Measurements from ENCODE around the gene RTN1. TPM values are rescaled to one million over a fixed set of nuclear protein-coding genes. Genes with fewer than 3 reads are reported as not detected.

The RTN1 gene
- total and polyA plus RNA-seq, 3 donors from 2014 or later, result 8.2 to 11.1 (median 10.9) TPM

- no peak overlapping the region for H3K27ac ChIP-seq
- DNase-seq, result peak; percentile 61
- WGBS, 2 donors, result 46 to 50% methylated on average over 8 of the region's 8 CpGs
- H3K4me1 ChIP-seq, result no peaks in the 10 kb centered on the region
- no peaks in the 10 kb centered on the region for H3K27me3 ChIP-seq
- H3K4me3 ChIP-seq, result no peak overlapping the region
- H3K36me3 ChIP-seq (ENCODE audit: low read depth, missing control alignments), result no peaks in the 10 kb centered on the region
- TF ChIP-seq POLR2A (IDR thresholded peaks at IDR 0.05) (no peak), CTCF (IDR thresholded peaks at IDR 0.05) (peak in 2 of 3 experiments; percentile 43 to 57)
- H3K9me3 ChIP-seq, result no peaks in the 10 kb centered on the region
- intact Hi-C loops (cut with DNase I; ENCODE audit: low total_unique reads), result no loop called here
Observed at GRCh38 chr14:59897757-59898383, 27.3 kb upstream of the RTN1 start.

GRCh38 chr14:59895721-59896120 is 25.1 kb upstream of the RTN1 start:
- no peaks in the 10 kb centered on the region for H3K36me3 ChIP-seq (ENCODE audit: low read depth, missing control alignments)
- DNase-seq, result no peak
- H3K27ac ChIP-seq, result no peak overlapping the region
- no peak for TF ChIP-seq POLR2A (IDR thresholded peaks at IDR 0.05)
- no peak for TF ChIP-seq CTCF (IDR thresholded peaks at IDR 0.05)
- no peaks in the 10 kb centered on the region for H3K4me1 ChIP-seq
- H3K4me3 ChIP-seq, result no peak overlapping the region
- H3K27me3 ChIP-seq, result no peaks in the 10 kb centered on the region
- H3K9me3 ChIP-seq, result no peaks in the 10 kb centered on the region
- 53 to 54% methylated on average over 1 of the region's 1 CpG for WGBS, 2 donors
- intact Hi-C loops (cut with DNase I; ENCODE audit: low total_unique reads), result no loop called here

GRCh38 chr14:59890676-59891075 is 20.1 kb upstream of the RTN1 start:
- no peaks in the 10 kb centered on the region for H3K9me3 ChIP-seq
- no peaks in the 10 kb centered on the region for H3K4me1 ChIP-seq
- WGBS, 2 donors, result 56 to 72% methylated on average over 2 of the region's 2 CpGs
- no peak overlapping the region for H3K27ac ChIP-seq
- peak; percentile 79 for DNase-seq
- H3K27me3 ChIP-seq, result no peaks in the 10 kb centered on the region
- H3K36me3 ChIP-seq (ENCODE audit: low read depth, missing control alignments), result no peaks in the 10 kb centered on the region
- no peak for TF ChIP-seq CTCF (IDR thresholded peaks at IDR 0.05)
- TF ChIP-seq POLR2A (IDR thresholded peaks at IDR 0.05), result no peak
- H3K4me3 ChIP-seq, result no peak overlapping the region
- intact Hi-C loops (cut with DNase I; ENCODE audit: low total_unique reads), result no loop called here

GRCh38 chr14:59882957-59883356 is 12.4 kb upstream of the RTN1 start:
- no peaks in the 10 kb centered on the region for H3K27me3 ChIP-seq
- no peaks in the 10 kb centered on the region for H3K36me3 ChIP-seq (ENCODE audit: low read depth, missing control alignments)
- 39 to 71% methylated on average over 1 of the region's 1 CpG for WGBS, 2 donors
- no peak overlapping the region for H3K27ac ChIP-seq
- no peaks in the 10 kb centered on the region for H3K4me1 ChIP-seq
- H3K4me3 ChIP-seq, result no peak overlapping the region
- no peaks in the 10 kb centered on the region for H3K9me3 ChIP-seq
- DNase-seq, result no peak
- intact Hi-C loops (cut with DNase I; ENCODE audit: low total_unique reads), result no loop called here
- TF ChIP-seq CTCF (IDR thresholded peaks at IDR 0.05), result peak in 2 of 3 experiments; percentile 7 to 10
- no peak for TF ChIP-seq POLR2A (IDR thresholded peaks at IDR 0.05)

GRCh38 chr14:59871166-59871495 is 555 bp upstream of the RTN1 start:
- WGBS, 2 donors, result 4 to 6% methylated on average over 4 of the region's 4 CpGs
- H3K4me3 ChIP-seq, result peak overlapping the region; percentile 59 to 66
- intact Hi-C loops (cut with DNase I; ENCODE audit: low total_unique reads), result no loop called here
- H3K36me3 ChIP-seq (ENCODE audit: low read depth, missing control alignments), result no peaks in the 10 kb centered on the region
- no peaks in the 10 kb centered on the region for H3K27me3 ChIP-seq
- no peaks in the 10 kb centered on the region for H3K4me1 ChIP-seq
- TF ChIP-seq CTCF (IDR thresholded peaks at IDR 0.05), result no peak
- no peak for TF ChIP-seq POLR2A (IDR thresholded peaks at IDR 0.05)
- peak overlapping the region; percentile 10 to 75 for H3K27ac ChIP-seq
- no peak for DNase-seq
- no peaks in the 10 kb centered on the region for H3K9me3 ChIP-seq
